ENCODE results near the gene TRIM5.

The TRIM5 gene

DNA sequence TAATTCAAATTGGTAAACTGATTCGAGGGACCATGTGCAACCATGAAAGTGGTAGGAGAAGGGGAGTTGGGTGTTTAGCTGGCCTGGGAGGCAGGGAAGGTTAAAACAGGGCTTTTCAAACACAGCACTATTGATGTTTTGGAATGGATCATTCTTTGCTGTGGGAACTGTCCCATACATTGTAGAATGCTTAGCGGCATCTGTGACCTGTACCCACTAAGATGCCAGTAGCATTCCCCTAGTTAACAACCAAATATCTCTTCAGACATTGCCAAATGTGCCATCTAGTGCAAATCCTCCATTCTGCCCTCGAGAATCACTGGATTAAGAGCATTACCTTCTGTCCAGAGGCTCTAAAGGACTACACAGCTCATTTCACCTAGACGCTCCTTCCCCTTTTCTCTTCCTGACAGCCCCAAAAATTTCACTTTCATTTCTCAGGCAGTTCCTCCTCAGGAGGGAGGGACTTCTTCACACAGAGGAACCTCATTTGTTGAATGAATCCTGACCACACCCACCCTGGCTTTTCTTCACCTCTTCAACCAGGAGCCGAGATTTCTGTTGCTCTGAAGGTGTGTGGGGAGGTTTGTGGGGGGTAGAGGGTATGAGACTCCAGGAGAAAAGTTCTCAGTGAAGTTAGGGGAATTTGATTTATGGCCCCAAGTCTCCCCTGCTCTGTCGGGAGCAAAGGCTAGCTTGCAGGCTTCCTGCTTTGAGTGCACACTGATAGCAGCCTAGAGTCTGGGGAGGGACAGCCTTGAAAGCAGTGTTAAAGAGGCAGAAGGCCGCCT is 60.2 kb downstream of the TRIM5 start, which contains the start of gene TRIM34:
TRIM34 (plus strand) TSS at position 513 of the 791 bp plus-strand sequence. CDS start 7,331 bp downstream, outside the sequence.
- DNase-seq (ENCODE audit: low read depth in 2 of 2): no peak

DNA sequence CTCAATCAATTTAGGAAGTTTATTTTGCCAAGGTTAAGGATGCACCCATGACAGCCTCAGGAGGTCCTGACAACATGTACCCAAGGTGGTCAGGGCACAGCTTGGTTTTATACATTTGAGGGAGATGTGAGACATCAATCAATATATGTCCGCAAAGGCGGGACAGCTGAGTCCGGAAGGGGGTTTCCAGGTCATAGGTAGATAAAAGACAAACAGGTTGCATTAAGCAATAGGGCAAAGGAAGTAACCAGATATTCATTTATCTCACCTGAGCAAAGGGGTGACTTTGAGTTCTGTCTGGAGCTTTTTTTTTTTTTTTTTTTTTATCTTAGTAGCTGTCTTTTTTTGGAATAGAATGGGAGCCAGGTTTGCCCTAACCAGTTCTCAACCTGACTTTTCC is 62.1 kb downstream of the TRIM5 start:
- DNase-seq (ENCODE audit: low read depth in 2 of 2): no peak

DNA sequence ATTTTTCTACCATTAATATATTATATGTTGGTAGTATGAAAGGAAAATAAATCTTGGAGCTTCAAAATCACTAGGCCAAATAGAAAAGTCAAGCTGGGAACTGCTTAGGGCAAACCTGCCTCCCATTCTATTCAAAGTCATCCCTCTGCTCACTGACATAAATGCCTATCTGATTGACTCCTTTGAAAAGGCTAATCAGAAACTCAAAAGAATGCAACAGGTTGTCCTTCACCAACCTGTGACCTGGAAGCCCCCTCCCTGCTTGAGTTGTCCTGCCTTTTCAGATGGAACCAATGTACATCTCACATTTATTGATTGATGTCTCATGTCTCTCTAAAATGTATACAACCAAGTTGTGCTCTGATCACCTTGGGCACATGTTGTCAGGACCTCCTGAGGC is 63.3 kb downstream of the TRIM5 start:
- no peak for DNase-seq (ENCODE audit: low read depth in 2 of 2)

DNA sequence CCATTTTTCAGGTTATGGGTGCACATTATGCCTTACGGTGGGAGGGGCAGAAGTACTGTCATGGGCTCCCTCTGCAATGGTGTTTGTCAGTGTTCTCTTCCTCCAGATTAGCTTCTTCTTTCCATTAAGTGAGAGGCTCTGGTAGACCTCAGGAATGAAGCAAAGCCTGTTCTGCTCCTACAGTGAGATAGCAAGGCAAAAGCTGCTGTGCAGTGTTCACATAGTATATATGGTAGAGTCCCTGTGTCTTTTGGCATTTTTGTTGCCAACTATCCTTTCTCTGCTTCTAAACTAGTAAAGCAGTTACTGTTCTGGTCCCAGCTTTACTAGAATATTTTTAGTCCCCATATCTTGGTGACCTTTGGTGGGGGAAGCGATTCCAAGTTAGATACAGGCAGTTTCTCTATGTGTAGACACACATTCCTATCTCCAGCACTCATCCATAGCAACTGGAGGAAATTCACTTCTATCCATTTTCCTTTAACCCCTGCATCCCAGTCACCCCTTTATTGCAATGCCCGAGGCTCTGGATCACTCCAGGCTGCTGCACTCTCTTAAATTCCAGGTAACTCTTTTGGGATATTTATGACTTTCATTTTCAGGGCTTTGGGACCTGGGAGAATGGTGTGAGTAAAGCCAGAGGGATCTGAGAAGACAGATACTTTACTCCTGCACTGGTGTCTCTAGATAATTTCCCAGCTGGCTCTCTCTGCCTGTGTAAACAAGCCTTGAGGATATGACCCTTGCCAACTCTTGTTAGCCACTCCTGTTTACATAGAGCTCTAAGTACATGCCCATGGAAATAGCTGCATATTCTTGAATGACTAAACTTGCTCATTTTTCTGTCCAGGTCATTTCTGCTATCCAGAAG is 64.0 kb downstream of the TRIM5 start:
- no peak for DNase-seq (ENCODE audit: low read depth in 2 of 2)

DNA sequence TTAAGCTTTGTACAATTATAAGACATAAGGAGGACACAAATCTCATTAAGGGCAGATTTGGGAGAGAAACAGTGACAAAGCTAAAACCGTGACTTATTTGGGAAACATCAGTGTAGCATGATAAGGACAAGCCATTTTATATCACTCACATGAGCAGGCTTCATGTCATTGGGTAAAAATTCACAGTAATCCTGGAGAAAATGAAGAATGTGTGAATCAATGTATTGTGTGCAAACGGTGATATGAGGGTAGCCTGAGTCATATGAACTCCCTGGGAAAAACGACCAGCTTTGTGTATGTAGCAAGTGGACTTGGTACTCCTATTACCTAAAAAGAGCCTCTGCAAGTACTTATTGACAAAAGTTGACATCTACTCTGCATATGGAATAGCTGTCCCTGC is 66.1 kb downstream of the TRIM5 start:
- DNase-seq (ENCODE audit: low read depth in 2 of 2): no peak
